Measurements from ENCODE around the gene CHCHD6. TPM values are rescaled to one million over a fixed set of nuclear protein-coding genes. Genes with fewer than 3 reads are reported as not detected.

Gene CHCHD6
- total RNA-seq, 3 donors from 2014 or later (not counting 1 experiment from before 2014, with no cell fraction given): 5.3 to 9.9 (median 8.3) TPM

GRCh38 chr3:126989316-126990023 lies 285.4 kb downstream of the CHCHD6 start:
- H3K27me3 Mint-ChIP-seq (ENCODE audit: low read depth in 2 of 2): no peaks in the 10 kb centered on the region
- WGBS (ENCODE audit: insufficient coverage): 95% methylated on average over 36 of the region's 36 CpGs
- no peaks in the 10 kb centered on the region for H3K9me3 ChIP-seq (ENCODE audit: control insufficient read depth, insufficient read depth, low read length)
- no peak overlapping the region for H3K27ac Mint-ChIP-seq
- no peaks in the 10 kb centered on the region for H3K4me1 Mint-ChIP-seq
- no peaks in the 10 kb centered on the region for H3K36me3 Mint-ChIP-seq
- H3K4me1 ChIP-seq (ENCODE audit: control insufficient read depth, insufficient read depth, low read length): no peaks in the 10 kb centered on the region
- H3K9me3 Mint-ChIP-seq: no peaks in the 10 kb centered on the region
- no peak overlapping the region for H3K27ac ChIP-seq (ENCODE audit: low read length)
- no peak for TF ChIP-seq CTCF (IDR thresholded peaks at IDR 0.05)
- no peaks in the 10 kb centered on the region for H3K27me3 ChIP-seq (ENCODE audit: control insufficient read depth, insufficient read depth, low read length)
- DNase-seq (no peak), ATAC-seq (no peak)
- H3K4me3 Mint-ChIP-seq: no peak overlapping the region
- no peak overlapping the region for H3K4me3 ChIP-seq (ENCODE audit: low read length)
- H3K36me3 ChIP-seq (ENCODE audit: control insufficient read depth, insufficient read depth, low read length): no peaks in the 10 kb centered on the region
- intact Hi-C loops (cut with micrococcal nuclease): loop anchor here (10.0 kb wide), 2 partner anchors 235 to 285 kb away; partner anchors contain the start of gene CHCHD6

- H3K27me3 Mint-ChIP-seq (ENCODE audit: low read depth in 2 of 2): no peaks in the 10 kb centered on the region
- H3K36me3 Mint-ChIP-seq: no peaks in the 10 kb centered on the region
- no peaks in the 10 kb centered on the region for H3K9me3 Mint-ChIP-seq
- intact Hi-C loops (cut with micrococcal nuclease): loop anchor here (10.0 kb wide), 1 partner anchor 235 kb away; no protein-coding TSS in a partner anchor
- no peaks in the 10 kb centered on the region for H3K36me3 ChIP-seq (ENCODE audit: control insufficient read depth, insufficient read depth, low read length)
- H3K27me3 ChIP-seq (ENCODE audit: control insufficient read depth, insufficient read depth, low read length): no peaks in the 10 kb centered on the region
- H3K4me3 Mint-ChIP-seq: no peak overlapping the region
- no peaks in the 10 kb centered on the region for H3K4me1 Mint-ChIP-seq
- TF ChIP-seq CTCF (IDR thresholded peaks at IDR 0.05): no peak
- no peak overlapping the region for H3K27ac ChIP-seq (ENCODE audit: low read length)
- H3K9me3 ChIP-seq (ENCODE audit: control insufficient read depth, insufficient read depth, low read length): no peaks in the 10 kb centered on the region
- H3K27ac Mint-ChIP-seq: no peak overlapping the region
- 88% methylated on average over 10 of the region's 10 CpGs for WGBS (ENCODE audit: insufficient coverage)
- no peak overlapping the region for H3K4me3 ChIP-seq (ENCODE audit: low read length)
- DNase-seq (no peak), ATAC-seq (no peak)
- no peaks in the 10 kb centered on the region for H3K4me1 ChIP-seq (ENCODE audit: control insufficient read depth, insufficient read depth, low read length)
These were observed 286.1 kb downstream of the CHCHD6 start for GRCh38 chr3:126990024-126990700.

- H3K9me3 ChIP-seq (ENCODE audit: control insufficient read depth, insufficient read depth, low read length): no peaks in the 10 kb centered on the region
- intact Hi-C loops (cut with micrococcal nuclease): loop anchor here (10.0 kb wide), 1 partner anchor 236 kb away; no protein-coding TSS in a partner anchor
- ATAC-seq (no peak), DNase-seq (no peak)
- no peaks in the 10 kb centered on the region for H3K36me3 Mint-ChIP-seq
- H3K4me1 ChIP-seq (ENCODE audit: control insufficient read depth, insufficient read depth, low read length): no peaks in the 10 kb centered on the region
- H3K4me3 ChIP-seq (ENCODE audit: low read length): no peak overlapping the region
- no peak overlapping the region for H3K27ac Mint-ChIP-seq
- WGBS (ENCODE audit: insufficient coverage): 93% methylated on average over 5 of the region's 5 CpGs
- no peaks in the 10 kb centered on the region for H3K27me3 Mint-ChIP-seq (ENCODE audit: low read depth in 2 of 2)
- H3K9me3 Mint-ChIP-seq: no peaks in the 10 kb centered on the region
- no peak overlapping the region for H3K27ac ChIP-seq (ENCODE audit: low read length)
- H3K36me3 ChIP-seq (ENCODE audit: control insufficient read depth, insufficient read depth, low read length): no peaks in the 10 kb centered on the region
- no peak for TF ChIP-seq CTCF (IDR thresholded peaks at IDR 0.05)
- H3K27me3 ChIP-seq (ENCODE audit: control insufficient read depth, insufficient read depth, low read length): no peaks in the 10 kb centered on the region
- H3K4me1 Mint-ChIP-seq: no peaks in the 10 kb centered on the region
- no peak overlapping the region for H3K4me3 Mint-ChIP-seq
These were observed 286.9 kb downstream of the CHCHD6 start for GRCh38 chr3:126990890-126991289.
